ENCODE measurements around the gene TMEM165.

DNA sequence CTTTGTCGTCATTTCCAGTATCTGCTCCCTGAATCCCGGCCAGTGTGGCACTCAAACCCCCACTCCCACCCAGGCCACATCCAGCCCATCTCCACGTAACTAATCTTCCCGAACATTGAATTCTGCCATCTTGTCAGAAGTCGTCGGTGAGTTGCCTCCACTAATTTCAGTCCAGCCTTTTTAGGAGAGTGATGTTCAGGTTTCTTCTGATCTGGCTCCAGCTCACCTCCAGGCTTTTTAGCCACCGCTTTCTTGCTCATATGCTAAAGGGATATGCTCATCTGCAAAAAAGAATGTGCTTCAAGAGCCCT, 1.3 kb downstream of the TMEM165 start:
- TF ChIP-seq SIN3A (IDR thresholded peaks at IDR 0.05; ENCODE audit: borderline replicate concordance, insufficient read depth, low read length) (no peak), POLR2AphosphoS5 (IDR thresholded peaks at IDR 0.05; ENCODE audit: low read depth, low read length) (no peak), TAF1 (IDR thresholded peaks at IDR 0.05; ENCODE audit: borderline replicate concordance, insufficient read depth, low read length) (no peak), FOXP2 (optimal IDR thresholded peaks at IDR 0.05; ENCODE audit: borderline replicate concordance, extremely low read depth, extremely low read length, insufficient read depth) (no peak)
- TF ChIP-seq, protein P1, sequence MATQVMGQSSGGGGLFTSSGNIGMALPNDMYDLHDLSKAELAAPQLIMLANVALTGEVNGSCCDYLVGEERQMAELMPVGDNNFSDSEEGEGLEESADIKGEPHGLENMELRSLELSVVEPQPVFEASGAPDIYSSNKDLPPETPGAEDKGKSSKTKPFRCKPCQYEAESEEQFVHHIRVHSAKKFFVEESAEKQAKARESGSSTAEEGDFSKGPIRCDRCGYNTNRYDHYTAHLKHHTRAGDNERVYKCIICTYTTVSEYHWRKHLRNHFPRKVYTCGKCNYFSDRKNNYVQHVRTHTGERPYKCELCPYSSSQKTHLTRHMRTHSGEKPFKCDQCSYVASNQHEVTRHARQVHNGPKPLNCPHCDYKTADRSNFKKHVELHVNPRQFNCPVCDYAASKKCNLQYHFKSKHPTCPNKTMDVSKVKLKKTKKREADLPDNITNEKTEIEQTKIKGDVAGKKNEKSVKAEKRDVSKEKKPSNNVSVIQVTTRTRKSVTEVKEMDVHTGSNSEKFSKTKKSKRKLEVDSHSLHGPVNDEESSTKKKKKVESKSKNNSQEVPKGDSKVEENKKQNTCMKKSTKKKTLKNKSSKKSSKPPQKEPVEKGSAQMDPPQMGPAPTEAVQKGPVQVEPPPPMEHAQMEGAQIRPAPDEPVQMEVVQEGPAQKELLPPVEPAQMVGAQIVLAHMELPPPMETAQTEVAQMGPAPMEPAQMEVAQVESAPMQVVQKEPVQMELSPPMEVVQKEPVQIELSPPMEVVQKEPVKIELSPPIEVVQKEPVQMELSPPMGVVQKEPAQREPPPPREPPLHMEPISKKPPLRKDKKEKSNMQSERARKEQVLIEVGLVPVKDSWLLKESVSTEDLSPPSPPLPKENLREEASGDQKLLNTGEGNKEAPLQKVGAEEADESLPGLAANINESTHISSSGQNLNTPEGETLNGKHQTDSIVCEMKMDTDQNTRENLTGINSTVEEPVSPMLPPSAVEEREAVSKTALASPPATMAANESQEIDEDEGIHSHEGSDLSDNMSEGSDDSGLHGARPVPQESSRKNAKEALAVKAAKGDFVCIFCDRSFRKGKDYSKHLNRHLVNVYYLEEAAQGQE (IDR thresholded peaks at IDR 0.05; ENCODE audit: insufficient read depth in 1 of 2, low read depth in 2 of 2, low read length in 2 of 2), result no peak

Data from PFSK-1 (cell line).